Keratinocyte (primary cell): ENCODE measurements around the gene MYMX. TPM values are rescaled to one million over a fixed set of nuclear protein-coding genes. Genes with fewer than 3 reads are reported as not detected.

Experiments
- DNase-seq: peaks from one replicate; pipeline ENCODE4 v3.0.0-alpha.2; 2011; ENCODE audit warnings: low read depth, missing footprints, low spot score
- FAIRE-seq: peaks from 2 replicates; lab custom pipeline; 2011; peaks lifted over from hg19 to GRCh38; lab: Jason Lieb, UNC
- H2AFZ ChIP-seq: 2 replicates; pipeline ENCODE4 v1.6.0; 2012; ENCODE audit warnings: low read length, control low read depth, inconsistent platforms; ENCODE audit not compliant: control insufficient read depth
- H3K27ac ChIP-seq: 2 replicates; pipeline ENCODE4 v1.5.1; 2011; ENCODE audit warnings: low read length; ENCODE audit not compliant: control insufficient read depth, insufficient read depth
- H3K27me3 ChIP-seq: 3 replicates; pipeline ENCODE4 v1.6.0; 2011; ENCODE audit warnings: low read length; ENCODE audit not compliant: control insufficient read depth, insufficient read depth; ENCODE audit errors: extremely low read depth
- H3K36me3 ChIP-seq, 2 experiments: 2 replicates in 1 of 2; 3 replicates in 1 of 2; pipeline ENCODE4 v1.5.1; 2011; ENCODE audit warnings: low read length in 2 of 2, mild to moderate bottlenecking in 1 of 2; ENCODE audit not compliant: control insufficient read depth in 2 of 2, insufficient read depth in 2 of 2; ENCODE audit errors: extremely low read depth in 1 of 2
- H3K4me1 ChIP-seq: 3 replicates; pipeline ENCODE4 v1.5.1; 2011; ENCODE audit warnings: low read length; ENCODE audit not compliant: control insufficient read depth, insufficient read depth; ENCODE audit errors: extremely low read depth
- H3K4me2 ChIP-seq: 3 replicates; pipeline ENCODE4 v1.6.0; 2011; ENCODE audit warnings: low read depth, low read length; ENCODE audit not compliant: control insufficient read depth, insufficient read depth; ENCODE audit errors: extremely low read depth
- H3K4me3 ChIP-seq, 3 experiments: fragments of 200-600 bp in 1 of 3; sonication (generic) in 1 of 3; 2 replicates in 2 of 3; 3 replicates in 1 of 3; pipeline ENCODE4 v1.5.1; 2011 to 2016; ENCODE audit warnings: low read length in 3 of 3, mild to moderate bottlenecking in 3 of 3, control low read depth in 2 of 3, inconsistent platforms in 1 of 3, low read depth in 1 of 3, mixed read lengths in 1 of 3, mixed run types in 1 of 3, moderate library complexity in 1 of 3; ENCODE audit not compliant: control insufficient read depth in 2 of 3, insufficient read depth in 2 of 3; ENCODE audit errors: extremely low read depth in 1 of 3
- H3K79me2 ChIP-seq: 2 replicates; pipeline ENCODE4 v1.6.0; 2012; ENCODE audit warnings: low read length; ENCODE audit not compliant: control insufficient read depth, insufficient read depth
- H3K9ac ChIP-seq: 3 replicates; pipeline ENCODE4 v1.6.0; 2011; ENCODE audit warnings: low read length; ENCODE audit not compliant: control insufficient read depth, insufficient read depth; ENCODE audit errors: extremely low read depth
- H3K9me1 ChIP-seq: 3 replicates; pipeline ENCODE4 v1.6.0; 2011; ENCODE audit warnings: low read length; ENCODE audit not compliant: control insufficient read depth, insufficient read depth; ENCODE audit errors: extremely low read depth
- H3K9me3 ChIP-seq: 2 replicates; pipeline ENCODE4 v1.5.1; 2012; ENCODE audit warnings: low read depth, low read length; ENCODE audit not compliant: control insufficient read depth
- H4K20me1 ChIP-seq: 3 replicates; pipeline ENCODE4 v1.6.0; 2011; ENCODE audit warnings: low read length; ENCODE audit not compliant: control insufficient read depth, insufficient read depth; ENCODE audit errors: extremely low read depth
- CTCF ChIP-seq, 3 experiments: IDR thresholded peaks in 1 of 3; conservative IDR thresholded peaks in 1 of 3; optimal IDR thresholded peaks in 1 of 3; 2 replicates in 2 of 3; 3 replicates in 1 of 3; pipeline versions ENCODE3 to v1.5.1; 2011; ENCODE audit warnings: low read length in 3 of 3, mild to moderate bottlenecking in 3 of 3, moderate library complexity in 2 of 3, control low read depth in 1 of 3, inconsistent platforms in 1 of 3; ENCODE audit not compliant: insufficient read depth in 2 of 3; ENCODE audit errors: extremely low read depth in 1 of 3
- EZH2 ChIP-seq: IDR thresholded peaks from one replicate; pipeline ENCODE4 v1.6.1; 2012; ENCODE audit warnings: inconsistent platforms, mild to moderate bottlenecking, low read length, moderate library complexity
- dilution Hi-C: fragments of 300-500 bp; cut with MboI; formaldehyde crosslinking; loops from one replicate; pipeline ENCODE4 v1.7.0; 2020; ENCODE audit warnings: low sequenced_read_pairs; ENCODE audit not compliant: extremely low pct_ligation_motif_present
- polyA plus RNA-seq, 5 experiments: library from polyadenylated mRNA; depleted of rRNA in 3 of 5; stranded (reverse) in 3 of 5; stranded (forward) in 1 of 5; unstranded in 1 of 5; fragments of >200 nt; gene quantifications; 1 replicate in 1 of 5; 2 replicates in 3 of 5; 3 replicates in 1 of 5; pipeline versions ENCODE4 v1.2.1 to v1.2.3, GENCODE V29; 2011 to 2012; ENCODE audit warnings: missing spikeins in 2 of 5, low read depth in 1 of 5, low replicate concordance in 1 of 5

MYMX gene
- polyA plus RNA-seq, 1 donor (not counting 4 experiments of a cell fraction or from before 2014, with no cell fraction given): 0.09 TPM

DNA sequence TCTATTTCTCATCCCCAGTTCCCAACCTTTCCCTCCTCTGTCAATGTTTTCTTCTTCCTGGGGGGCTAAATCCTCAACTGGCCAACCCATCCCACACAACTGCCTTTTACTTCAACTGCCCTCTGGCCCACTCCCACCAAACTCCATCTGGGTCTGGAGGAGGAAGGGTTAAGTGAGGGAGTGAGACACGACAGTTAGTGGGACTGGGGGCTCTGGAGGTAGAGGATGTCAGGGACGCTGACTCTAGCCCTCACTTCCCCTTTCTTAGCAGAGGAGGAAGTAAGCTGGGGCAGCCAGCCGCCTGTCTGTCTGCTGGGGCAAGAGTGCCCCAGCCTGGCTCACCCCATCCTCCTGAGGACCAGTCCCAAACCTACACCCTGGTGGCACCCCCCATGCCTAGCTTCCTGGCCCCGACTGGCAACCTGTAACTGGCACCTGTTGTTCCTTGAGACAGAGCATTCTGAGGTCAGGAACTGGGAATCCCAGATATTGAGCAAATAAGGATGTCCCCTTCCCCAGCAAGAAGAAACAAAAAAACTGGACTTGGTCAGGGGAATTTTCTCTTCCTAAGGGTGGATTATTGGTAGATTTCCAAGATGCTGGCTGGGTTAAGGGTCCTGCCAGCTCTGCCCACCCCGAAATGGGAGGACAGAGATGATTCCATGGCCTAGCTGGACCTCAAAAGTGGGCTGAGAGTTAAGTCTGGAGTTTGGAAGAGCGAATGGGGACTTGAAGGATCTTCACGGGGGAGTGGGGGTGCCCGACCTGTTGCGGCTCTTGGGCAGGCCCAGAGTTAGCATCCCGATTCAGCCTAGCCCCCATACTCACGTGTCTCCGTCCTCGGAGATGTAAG is 47.7 kb downstream of the MYMX start:
- peaks cover 11 to 14% of the 10 kb centered on the region in 2 experiments for H3K36me3 ChIP-seq
- dilution Hi-C loops: no loop called here
- H3K27me3 ChIP-seq: peaks cover 8% of the 10 kb centered on the region
- peaks cover 27% of the 10 kb centered on the region for H3K4me1 ChIP-seq
- no peaks in the 10 kb centered on the region for H3K9me1 ChIP-seq
- no peak for FAIRE-seq
- no peak for DNase-seq
- H3K27ac ChIP-seq: peak overlapping the region; percentile 73
- peak overlapping the region; percentile 63 to 80 (median 69) for H3K4me3 ChIP-seq
- peak overlapping the region; percentile 89 for H3K4me2 ChIP-seq
- peak overlapping the region; percentile 66 for H2AFZ ChIP-seq
- peaks cover 26% of the 10 kb centered on the region for H3K79me2 ChIP-seq
- no peak for TF ChIP-seq EZH2
- no peak for TF ChIP-seq CTCF (optimal IDR thresholded peaks at IDR 0.05 in 1 of 3, IDR thresholded peaks at IDR 0.05 in 1 of 3, conservative IDR thresholded peaks at IDR 0.05 in 1 of 3; ENCODE audit: extremely low read depth in 1 of 3, insufficient read depth in 2 of 3, low read length in 3 of 3)
- peaks cover 3% of the 10 kb centered on the region for H4K20me1 ChIP-seq
- H3K9me3 ChIP-seq: no peaks in the 10 kb centered on the region
- peak overlapping the region; percentile 86 for H3K9ac ChIP-seq

- Histone ChIP-seq H3K9ac (peak within 1 kb of the TSS; percentile 86), H3K4me3 (peak within 1 kb of the TSS; percentile 63 to 80 (median 69)), H3K4me1 (peaks cover 33% of the 10 kb centered on the region), H3K9me3 (no peaks in the 10 kb centered on the region), H2AFZ (peak within 1 kb of the TSS; percentile 66), H3K36me3 (peaks cover 8 to 10% of the 10 kb centered on the region in 2 experiments), H3K4me2 (peak within 1 kb of the TSS; percentile 89), H3K9me1 (no peaks in the 10 kb centered on the region), H3K79me2 (peaks cover 26% of the 10 kb centered on the region), H3K27me3 (peaks cover 16% of the 10 kb centered on the region), H3K27ac (peak within 1 kb of the TSS; percentile 73), H4K20me1 (peaks cover 3% of the 10 kb centered on the region)
- dilution Hi-C loops: no loop called here
- TF ChIP-seq CTCF (optimal IDR thresholded peaks at IDR 0.05 in 1 of 3, IDR thresholded peaks at IDR 0.05 in 1 of 3, conservative IDR thresholded peaks at IDR 0.05 in 1 of 3; ENCODE audit: extremely low read depth in 1 of 3, insufficient read depth in 2 of 3, low read length in 3 of 3) (peak in 2 of 3 experiments; percentile 41 to 62), EZH2 (no peak)
- FAIRE-seq (no peak), DNase-seq (no peak)
Measured at GRCh38 chr6:44265007-44265721, 48.4 kb downstream of the MYMX start, which contains the start of gene NFKBIE. TSS of gene NFKBIE (minus strand) at chr6:44265551. CDS start at chr6:44265346, 205 bp downstream.
